HEK293 (cell line): ENCODE data around the gene GPHN.

Source experiments
- CTCF ChIP-seq: fragments of 450-650 bp; formaldehyde crosslinking; IDR thresholded peaks from 2 replicates; pipeline ENCODE4 v1.5.1; 2016; ENCODE audit warnings: missing biosample characterization, missing genetic modification characterization
- EGR2 ChIP-seq: fragments of 450-650 bp; formaldehyde crosslinking; IDR thresholded peaks from 2 replicates; pipeline ENCODE4 v1.5.1; 2016; ENCODE audit warnings: low read depth, missing biosample characterization, missing genetic modification characterization
- GLI2 ChIP-seq: fragments of 450-650 bp; formaldehyde crosslinking; IDR thresholded peaks from 2 replicates; pipeline ENCODE4; 2017; ENCODE audit warnings: missing biosample characterization, missing genetic modification characterization, low read depth, borderline replicate concordance
- GLI4 ChIP-seq: fragments of 450-650 bp; formaldehyde crosslinking; IDR thresholded peaks from 2 replicates; pipeline ENCODE4 v1.5.1; 2016; ENCODE audit warnings: missing biosample characterization, missing genetic modification characterization
- KLF8 ChIP-seq: fragments of 450-650 bp; formaldehyde crosslinking; IDR thresholded peaks from 2 replicates; pipeline ENCODE4 v1.5.1; 2016; ENCODE audit warnings: missing biosample characterization, missing genetic modification characterization
- MYNN ChIP-seq: fragments of 450-650 bp; formaldehyde crosslinking; IDR thresholded peaks from 2 replicates; pipeline ENCODE4 v1.5.1; 2016; ENCODE audit warnings: missing biosample characterization, missing genetic modification characterization, borderline replicate concordance
- OSR2 ChIP-seq: fragments of 450-650 bp; formaldehyde crosslinking; IDR thresholded peaks from 2 replicates; pipeline ENCODE4 v1.5.1; 2016; ENCODE audit warnings: missing biosample characterization, missing genetic modification characterization
- PRDM1 ChIP-seq: fragments of 450-650 bp; formaldehyde crosslinking; IDR thresholded peaks from 2 replicates; pipeline ENCODE4; 2016; ENCODE audit warnings: missing biosample characterization, missing genetic modification characterization
- SP3 ChIP-seq: fragments of 450-650 bp; formaldehyde crosslinking; IDR thresholded peaks from 2 replicates; pipeline ENCODE4 v1.5.1; 2016; ENCODE audit warnings: missing biosample characterization, missing genetic modification characterization
- WT1 ChIP-seq: fragments of 450-650 bp; formaldehyde crosslinking; IDR thresholded peaks from 2 replicates; pipeline ENCODE4 v1.5.1; 2016; ENCODE audit warnings: missing biosample characterization, missing genetic modification characterization
- ZBTB1 ChIP-seq: fragments of 450-650 bp; formaldehyde crosslinking; IDR thresholded peaks from 2 replicates; pipeline ENCODE4 v1.5.1; 2016; ENCODE audit warnings: missing biosample characterization, missing genetic modification characterization
- ZBTB20 ChIP-seq: fragments of 450-650 bp; formaldehyde crosslinking; IDR thresholded peaks from 2 replicates; pipeline ENCODE4 v1.5.1; 2016; ENCODE audit warnings: missing biosample characterization, missing genetic modification characterization
- ZBTB21 ChIP-seq: fragments of 450-650 bp; formaldehyde crosslinking; IDR thresholded peaks from 2 replicates; pipeline ENCODE4 v1.5.1; 2017; ENCODE audit warnings: missing biosample characterization, missing genetic modification characterization
- ZBTB49 ChIP-seq: fragments of 450-650 bp; formaldehyde crosslinking; IDR thresholded peaks from 2 replicates; pipeline ENCODE4 v1.5.1; 2016; ENCODE audit warnings: missing biosample characterization, missing genetic modification characterization, low read depth
- ZBTB8A ChIP-seq: fragments of 450-650 bp; formaldehyde crosslinking; IDR thresholded peaks from 2 replicates; pipeline ENCODE4 v1.5.1; 2016; ENCODE audit warnings: missing biosample characterization, missing genetic modification characterization
- ZFP3 ChIP-seq: fragments of 450-650 bp; formaldehyde crosslinking; IDR thresholded peaks from 2 replicates; pipeline ENCODE4 v1.5.1; 2016; ENCODE audit warnings: low read depth, missing biosample characterization, missing genetic modification characterization
- ZFP41 ChIP-seq: fragments of 450-650 bp; formaldehyde crosslinking; IDR thresholded peaks from 2 replicates; pipeline ENCODE4 v1.5.1; 2016; ENCODE audit warnings: missing biosample characterization, missing genetic modification characterization, borderline replicate concordance
- ZIC2 ChIP-seq: fragments of 450-650 bp; formaldehyde crosslinking; IDR thresholded peaks from 2 replicates; pipeline ENCODE4 v1.5.1; 2016; ENCODE audit warnings: missing biosample characterization, missing genetic modification characterization
- ZNF174 ChIP-seq: fragments of 450-650 bp; formaldehyde crosslinking; IDR thresholded peaks from 2 replicates; pipeline ENCODE4 v1.5.0; 2017; ENCODE audit warnings: missing biosample characterization, mild to moderate bottlenecking, missing genetic modification characterization
- ZNF175 ChIP-seq: fragments of 450-650 bp; formaldehyde crosslinking; IDR thresholded peaks from 2 replicates; pipeline ENCODE4 v1.5.1; 2016; ENCODE audit warnings: missing biosample characterization, missing genetic modification characterization
- ZNF266 ChIP-seq: fragments of 450-650 bp; formaldehyde crosslinking; IDR thresholded peaks from 2 replicates; pipeline ENCODE4 v1.5.1; 2016; ENCODE audit warnings: missing biosample characterization, missing genetic modification characterization, low read depth
- ZNF350 ChIP-seq: fragments of 450-650 bp; formaldehyde crosslinking; IDR thresholded peaks from 2 replicates; pipeline ENCODE4 v1.5.0; 2017; ENCODE audit warnings: missing biosample characterization, mild to moderate bottlenecking, missing genetic modification characterization
- ZNF37A ChIP-seq: fragments of 450-650 bp; IDR thresholded peaks from 2 replicates; pipeline ENCODE4 v1.5.1; 2018; ENCODE audit warnings: missing biosample characterization, missing genetic modification characterization
- ZNF391 ChIP-seq: fragments of 450-650 bp; formaldehyde crosslinking; IDR thresholded peaks from 2 replicates; pipeline ENCODE4 v1.5.1; 2016; ENCODE audit warnings: low read depth, missing biosample characterization, missing genetic modification characterization, borderline replicate concordance
- ZNF510 ChIP-seq: fragments of 450-650 bp; formaldehyde crosslinking; IDR thresholded peaks from 2 replicates; pipeline ENCODE4 v1.5.1; 2018; ENCODE audit warnings: mild to moderate bottlenecking, missing genetic modification characterization, missing biosample characterization; ENCODE audit not compliant: insufficient replicate concordance
- ZNF513 ChIP-seq: fragments of 450-650 bp; IDR thresholded peaks from 2 replicates; pipeline ENCODE4 v1.5.1; 2018; ENCODE audit warnings: missing biosample characterization, missing genetic modification characterization
- ZNF529 ChIP-seq: fragments of 450-650 bp; formaldehyde crosslinking; IDR thresholded peaks from 2 replicates; pipeline ENCODE4 v1.5.1; 2017; ENCODE audit warnings: missing genetic modification characterization, missing biosample characterization; ENCODE audit not compliant: insufficient replicate concordance
- ZNF548 ChIP-seq: fragments of 450-650 bp; formaldehyde crosslinking; IDR thresholded peaks from 2 replicates; pipeline ENCODE4 v1.5.1; 2016; ENCODE audit warnings: missing biosample characterization, missing genetic modification characterization
- ZNF600 ChIP-seq: fragments of 450-650 bp; formaldehyde crosslinking; IDR thresholded peaks from 2 replicates; pipeline ENCODE4 v1.5.1; 2016; ENCODE audit warnings: missing biosample characterization, missing genetic modification characterization
- ZNF624 ChIP-seq: fragments of 450-650 bp; formaldehyde crosslinking; IDR thresholded peaks from 2 replicates; pipeline ENCODE4 v1.5.1; 2017; ENCODE audit warnings: missing biosample characterization, missing genetic modification characterization
- ZNF645 ChIP-seq: fragments of 450-650 bp; formaldehyde crosslinking; IDR thresholded peaks from 2 replicates; pipeline ENCODE4; 2016; ENCODE audit warnings: missing biosample characterization, missing genetic modification characterization
- ZNF660 ChIP-seq: fragments of 450-650 bp; IDR thresholded peaks from 2 replicates; pipeline ENCODE4 v1.5.1; 2018; ENCODE audit warnings: missing biosample characterization, mild to moderate bottlenecking, missing genetic modification characterization
- ZNF701 ChIP-seq: fragments of 450-650 bp; formaldehyde crosslinking; IDR thresholded peaks from 2 replicates; pipeline ENCODE4 v1.5.1; 2016; ENCODE audit warnings: missing biosample characterization, missing genetic modification characterization
- ZNF76 ChIP-seq: fragments of 450-650 bp; formaldehyde crosslinking; IDR thresholded peaks from 2 replicates; pipeline ENCODE4; 2016; ENCODE audit warnings: low read depth, missing biosample characterization, missing genetic modification characterization, borderline replicate concordance
- ZNF837 ChIP-seq: fragments of 450-650 bp; formaldehyde crosslinking; IDR thresholded peaks from 2 replicates; pipeline ENCODE4 v1.5.1; 2016; ENCODE audit warnings: missing biosample characterization, missing genetic modification characterization

The GPHN gene

GRCh38 chr14:66507722-66508546, at the start of gene GPHN (continued):
- TF ChIP-seq ZNF529 (tag by site-specific recombination), result no peak
- TF ChIP-seq SP3 (tag by site-specific recombination), result peak; percentile 82
- no peak for TF ChIP-seq ZNF174 (tag by site-specific recombination)
- no peak for TF ChIP-seq ZNF701
- TF ChIP-seq ZBTB21 (tag by site-specific recombination), result no peak; the same call in 1 of the 2 replicates
- no peak for TF ChIP-seq ZNF548 (tag by site-specific recombination)
- TF ChIP-seq ZFP3 (tag by site-specific recombination), result no peak
- TF ChIP-seq ZNF837, result 0 out of 2 replicates have a peak, but pooled peaks have one; percentile 20
- TF ChIP-seq ZNF175 (tag by site-specific recombination), result no peak
- TF ChIP-seq ZBTB49 (tag by site-specific recombination), result no peak
- 0 out of 2 replicates have a peak, but pooled peaks have one; percentile 7 for TF ChIP-seq PRDM1
- no peak for TF ChIP-seq ZNF350 (tag by site-specific recombination)
- no peak for TF ChIP-seq ZFP41 (tag by site-specific recombination)
- TF ChIP-seq ZNF76, result no peak
- peak; percentile 88 for TF ChIP-seq CTCF (tag by site-specific recombination)
- TF ChIP-seq ZNF624 (tag by site-specific recombination), result no peak
- peak; percentile 8; the same call in 1 of the 2 replicates for TF ChIP-seq ZNF660 (tag by site-specific recombination)
- peak; percentile 63; the same call in 1 of the 2 replicates for TF ChIP-seq OSR2
- TF ChIP-seq ZNF37A (tag by site-specific recombination), result no peak
- TF ChIP-seq ZNF391, result peak; percentile 76; the same call in 1 of the 2 replicates
- TF ChIP-seq GLI4 (tag by site-specific recombination), result 0 out of 2 replicates have a peak, but pooled peaks have one; percentile 53
- TF ChIP-seq ZNF600, result peak; percentile 100
- no peak for TF ChIP-seq GLI2 (tag by site-specific recombination)
- TF ChIP-seq ZNF510 (tag by site-specific recombination), result no peak
- TF ChIP-seq ZIC2 (tag by site-specific recombination), result no peak
- peak; percentile 87; the same call in 1 of the 2 replicates for TF ChIP-seq ZBTB20
- peak; percentile 79 for TF ChIP-seq EGR2 (tag by site-specific recombination)
- peak; percentile 37; the same call in 1 of the 2 replicates for TF ChIP-seq ZBTB8A
- TF ChIP-seq KLF8 (tag by site-specific recombination), result peak; percentile 90
- peak; percentile 41; the same call in 1 of the 2 replicates for TF ChIP-seq WT1 (tag by site-specific recombination)
- TF ChIP-seq ZNF513 (tag by site-specific recombination), result no peak
- no peak for TF ChIP-seq ZNF266 (tag by site-specific recombination)
- TF ChIP-seq ZBTB1 (tag by site-specific recombination), result peak; percentile 80
- no peak for TF ChIP-seq MYNN (tag by site-specific recombination)
- TF ChIP-seq ZNF645, result no peak
